Right renal cortex interstitium (tissue), 3 donors: Measurements from ENCODE around the gene ZNF319. TPM values are rescaled to one million over a fixed set of nuclear protein-coding genes. Genes with fewer than 3 reads are reported as not detected.

ENCODE experiments used
- DNase-seq, 3 donors: peaks; one replicate each; pipeline ENCODE4 v3.0.0-alpha.2; 2013; ENCODE audit warnings: low read depth in 3 of 3, low spot score in 2 of 3
- polyA plus RNA-seq, 3 donors: library from polyadenylated mRNA; unstranded; fragments of 120-200 nt; gene quantifications; one replicate each; pipeline ENCODE4 v1.2.1, GENCODE V29; 2013; ENCODE audit not compliant: insufficient read length in 3 of 3

Gene ZNF319
- polyA plus RNA-seq, 3 donors: 8.4 to 10.3 (median 10.1) TPM

GRCh38 chr16:58037365-58038057 lies 37.0 kb upstream of the ZNF319 start:
- no peak for DNase-seq

- no peak for DNase-seq
Measured at GRCh38 chr16:58036943-58037342, 36.5 kb upstream of the ZNF319 start.

DNA sequence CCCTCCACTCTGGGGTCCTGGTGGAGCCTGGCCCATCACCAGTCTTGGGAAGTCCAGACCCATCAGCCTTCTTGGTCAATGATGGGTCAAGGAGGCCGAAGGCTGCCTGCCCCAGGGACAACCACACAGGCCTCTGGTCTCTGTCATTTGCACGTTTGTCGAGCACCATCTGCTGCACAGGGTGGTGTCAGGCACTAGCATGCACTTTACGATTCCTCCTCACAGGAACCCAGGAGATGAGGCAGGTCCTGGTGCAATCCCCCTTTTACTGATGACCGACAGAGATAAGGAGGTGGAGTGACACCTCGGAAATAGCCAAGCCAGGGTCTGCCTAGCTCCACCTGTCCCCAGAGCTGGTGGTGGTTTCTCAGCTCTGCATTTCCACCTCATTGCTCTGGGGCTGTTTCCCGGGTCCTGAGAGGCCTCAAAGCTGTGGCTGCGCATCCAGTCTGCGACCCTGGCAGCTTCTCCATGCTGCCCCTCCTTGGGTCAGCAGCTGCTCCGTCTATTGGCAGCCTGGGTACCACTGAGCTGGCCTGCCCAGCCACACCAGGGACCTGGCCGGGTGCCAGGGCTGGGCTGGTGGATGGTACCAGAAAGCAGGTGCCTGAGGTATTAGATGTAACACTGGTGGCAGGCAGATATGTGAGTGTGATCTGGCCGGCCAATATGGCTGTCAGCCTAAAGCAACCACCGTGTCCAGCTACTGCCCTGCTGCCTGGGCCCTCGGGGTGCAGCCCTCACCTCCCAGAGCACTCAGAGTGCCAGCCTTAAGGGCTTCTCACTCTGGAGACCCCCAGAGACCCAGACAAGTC lies 35.1 kb upstream of the ZNF319 start:
- DNase-seq: no peak

- DNase-seq: no peak
Measured at GRCh38 chr16:58034774-58035173, 34.3 kb upstream of the ZNF319 start.

- DNase-seq: no peak
Measured at GRCh38 chr16:58034128-58034685, 33.7 kb upstream of the ZNF319 start.

- DNase-seq: no peak
Measured at GRCh38 chr16:58032710-58033293, 32.3 kb upstream of the ZNF319 start.

GRCh38 chr16:58031016-58031800 lies 30.7 kb upstream of the ZNF319 start:
- DNase-seq: no peak

GRCh38 chr16:58030136-58030840 lies 29.8 kb upstream of the ZNF319 start:
- no peak for DNase-seq

DNA sequence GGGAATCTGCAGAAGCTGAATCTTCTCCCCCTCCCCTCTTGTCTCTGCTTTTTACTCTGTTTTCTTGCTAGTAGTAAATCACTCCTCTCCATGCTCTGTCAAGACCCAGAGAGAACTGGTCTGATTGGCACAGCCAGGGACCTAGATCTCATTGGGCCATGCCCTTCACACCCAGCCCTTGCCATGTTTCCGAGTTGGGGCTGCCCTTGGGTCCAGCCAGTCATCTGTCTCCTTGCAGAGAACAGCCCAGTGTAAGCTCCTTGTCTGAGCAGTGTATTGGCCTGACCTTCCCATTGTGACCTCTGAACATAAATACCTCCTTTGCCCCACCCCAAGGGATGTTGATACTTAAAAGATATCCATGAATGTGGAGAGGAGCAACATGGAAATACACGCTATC lies 28.9 kb upstream of the ZNF319 start:
- DNase-seq: no peak

GRCh38 chr16:58028541-58029070 lies 28.1 kb upstream of the ZNF319 start:
- DNase-seq: no peak

- DNase-seq: no peak
Measured at GRCh38 chr16:58027916-58028455, 27.5 kb upstream of the ZNF319 start.

DNA sequence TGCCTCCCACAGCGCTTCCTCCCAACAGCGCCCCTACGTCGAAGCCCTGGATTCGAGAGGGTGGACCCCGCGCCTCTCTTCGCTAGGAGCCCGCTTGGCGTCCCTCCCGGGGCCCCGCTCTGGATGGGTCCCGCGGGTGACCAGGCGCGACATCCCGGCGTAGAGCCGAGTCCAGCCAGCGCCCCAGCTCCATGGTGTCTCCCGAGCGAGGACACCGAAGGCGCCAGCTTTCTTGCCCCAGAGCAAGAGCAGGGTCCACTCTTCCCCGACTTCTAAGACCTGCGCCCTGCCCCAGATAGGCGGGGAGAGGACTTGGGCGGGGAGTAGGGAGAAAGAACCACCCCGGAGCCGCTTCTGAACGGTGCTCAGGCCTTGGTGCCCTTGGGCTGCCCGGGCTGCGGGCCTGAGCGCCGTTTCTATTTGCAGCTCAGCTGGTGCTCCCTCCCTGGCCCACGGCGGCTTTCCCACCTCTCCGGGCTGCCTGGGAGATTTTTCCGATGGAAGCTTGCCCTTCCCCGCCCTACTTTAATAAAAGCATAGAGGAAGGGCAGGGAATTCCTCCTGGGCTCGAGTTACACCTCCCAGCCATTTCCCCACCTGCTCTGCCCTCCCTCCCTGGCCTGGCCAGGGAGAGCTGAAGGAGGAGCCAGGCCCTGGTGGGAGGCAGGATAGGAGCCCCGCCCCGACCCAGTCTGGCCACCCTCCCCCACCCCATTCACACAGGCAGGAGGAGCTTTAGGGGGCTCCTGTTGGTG lies 26.9 kb upstream of the ZNF319 start:
- DNase-seq: peak in 1 of 3 donors; percentile 41

- no peak for DNase-seq
Measured at GRCh38 chr16:58026705-58027160, 26.3 kb upstream of the ZNF319 start.

DNA sequence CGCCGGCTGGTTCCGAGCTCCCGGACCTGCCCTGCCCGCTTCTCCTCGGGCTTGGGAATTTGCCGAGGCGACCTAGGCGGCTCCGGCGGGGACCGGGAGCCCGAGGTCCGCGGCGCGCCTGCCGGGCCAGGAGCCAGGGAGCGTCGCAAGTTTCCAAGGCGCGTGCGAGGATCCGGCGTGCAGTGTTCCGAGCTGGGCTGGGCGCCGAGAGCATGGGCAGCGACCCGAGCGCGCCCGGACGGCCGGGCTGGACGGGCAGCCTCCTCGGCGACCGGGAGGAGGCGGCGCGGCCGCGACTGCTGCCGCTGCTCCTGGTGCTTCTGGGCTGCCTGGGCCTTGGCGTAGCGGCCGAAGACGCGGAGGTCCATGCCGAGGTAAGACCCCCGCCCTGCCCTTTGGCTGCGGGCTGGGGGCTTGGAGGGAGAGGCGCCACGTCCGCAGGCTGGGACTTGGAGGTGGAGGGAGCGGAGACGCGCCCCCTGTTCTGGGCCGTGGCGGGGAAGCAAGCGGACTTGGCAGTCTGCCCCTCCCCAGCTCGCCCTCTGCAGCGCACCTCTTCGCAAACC lies 25.8 kb upstream of the ZNF319 start:
- no peak for DNase-seq

GRCh38 chr16:58025351-58026138 lies 25.1 kb upstream of the ZNF319 start, which contains the start of gene MMP15:
MMP15 (plus strand) TSS chr16:58025754; CDS start chr16:58026351, 597 bp downstream.
- peak in 1 of 3 donors; percentile 49 for DNase-seq

DNA sequence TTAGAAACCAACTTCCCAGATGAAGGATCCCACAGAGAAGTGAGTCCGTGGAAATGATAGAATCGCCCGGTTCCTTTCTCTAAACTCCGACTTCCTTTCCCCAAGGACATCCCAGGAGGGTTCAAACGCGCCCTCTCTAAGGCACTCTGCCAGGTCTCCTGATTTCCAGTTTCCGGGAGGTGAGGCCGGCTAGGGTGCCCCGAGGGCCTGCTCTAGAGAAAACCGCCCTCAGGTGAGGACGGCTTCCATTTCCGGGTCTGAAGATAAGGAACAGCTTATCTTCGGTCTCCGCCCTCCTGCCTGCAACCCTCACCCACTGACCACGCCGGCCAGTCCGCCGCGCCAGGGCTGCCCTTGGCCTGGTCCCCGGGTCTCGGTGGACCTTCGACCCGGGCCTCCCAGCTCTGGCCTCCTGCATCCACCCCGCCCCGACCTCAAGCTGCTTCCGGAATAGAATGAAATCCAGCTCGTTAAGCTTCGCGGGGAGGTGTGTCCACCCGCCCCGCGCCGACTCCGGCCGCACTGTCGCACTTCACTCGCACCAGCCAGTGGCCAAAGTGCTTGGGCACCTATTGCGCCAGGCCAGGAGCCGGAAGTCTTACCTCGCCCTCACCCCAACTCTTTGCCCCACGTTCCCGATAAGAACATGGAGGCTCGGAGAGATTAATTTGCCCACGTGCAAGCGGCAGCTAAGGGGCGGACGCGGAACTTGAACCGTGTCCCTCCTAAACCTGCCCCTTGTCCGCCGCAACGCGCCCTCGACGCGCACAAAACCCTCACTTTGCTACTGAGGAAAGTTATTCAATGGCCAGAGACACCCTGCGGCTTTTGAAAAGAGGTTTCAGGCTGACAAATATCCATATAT lies 24.2 kb upstream of the ZNF319 start:
- no peak for DNase-seq
